Effector CD4-positive, alpha-beta T cell (primary cell): ENCODE measurements around the gene PTPRM.

Source experiments
- DNase-seq: peaks from one replicate; pipeline ENCODE4 v3.0.0-alpha.2; 2020

PTPRM gene

DNA sequence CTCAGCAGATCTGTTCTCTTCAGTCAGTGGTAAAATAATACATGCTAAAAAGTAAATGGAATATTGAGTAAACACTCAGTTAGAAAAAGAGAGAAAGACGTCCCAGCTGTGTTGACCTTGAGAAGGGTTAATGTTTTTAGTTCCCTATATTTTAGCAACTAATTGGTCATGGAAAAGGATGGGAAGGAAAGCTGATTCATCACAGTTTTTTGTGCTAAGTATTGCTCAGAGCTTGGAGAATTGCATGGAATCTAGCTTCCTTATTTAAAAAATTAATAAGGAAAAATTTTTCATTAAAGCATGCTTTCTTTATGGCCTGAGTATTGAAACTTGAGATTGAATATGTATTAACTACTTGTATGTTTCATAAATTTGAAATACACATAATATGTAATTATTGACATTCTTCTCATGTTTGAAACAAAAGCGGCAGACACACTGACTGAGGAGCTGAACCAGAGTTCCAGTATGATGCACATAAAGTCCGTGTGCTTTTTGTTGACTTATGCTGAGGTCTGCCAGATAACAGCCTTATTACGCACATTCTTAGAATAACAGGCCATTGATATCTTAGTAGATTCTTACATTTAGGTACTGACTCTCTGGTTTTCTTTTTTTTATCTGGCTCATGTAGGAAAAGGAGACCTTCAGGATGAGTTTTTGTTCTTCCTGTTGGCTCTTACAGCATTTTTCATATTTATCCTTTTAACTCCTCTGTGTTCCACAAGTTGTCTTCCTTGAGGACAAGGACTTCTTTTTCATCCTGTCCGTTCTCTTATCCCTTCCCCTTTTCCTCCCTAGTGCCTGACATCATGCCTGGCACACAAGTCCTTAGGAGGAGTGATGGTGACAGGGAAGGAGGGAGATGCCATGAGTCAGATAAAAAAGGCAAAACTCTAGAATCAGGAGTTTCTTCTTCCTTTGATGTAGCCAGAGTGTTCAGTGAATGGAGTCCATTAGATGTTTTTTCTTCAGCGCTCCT is 194.1 kb downstream of the PTPRM start:
- DNase-seq = no peak

DNA sequence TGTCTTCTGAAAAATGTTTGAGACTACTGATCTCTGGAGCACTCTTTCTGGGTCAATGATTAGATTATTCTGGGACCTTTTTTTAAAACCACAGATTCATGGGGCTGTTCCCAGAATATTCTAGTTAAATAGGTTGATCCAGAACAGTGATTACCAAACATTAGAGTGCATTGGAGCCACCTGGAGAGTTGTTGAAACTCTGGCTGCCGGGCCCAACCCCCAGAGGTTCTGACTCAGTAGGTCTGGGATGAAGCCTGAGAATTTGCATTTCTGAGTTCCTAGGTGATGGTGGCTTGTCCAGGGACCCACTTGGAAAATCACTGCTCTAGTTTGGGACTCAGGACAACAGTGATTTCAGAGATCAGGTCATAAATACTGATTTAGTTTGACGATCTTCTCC is 197.3 kb downstream of the PTPRM start:
- DNase-seq = no peak

DNA sequence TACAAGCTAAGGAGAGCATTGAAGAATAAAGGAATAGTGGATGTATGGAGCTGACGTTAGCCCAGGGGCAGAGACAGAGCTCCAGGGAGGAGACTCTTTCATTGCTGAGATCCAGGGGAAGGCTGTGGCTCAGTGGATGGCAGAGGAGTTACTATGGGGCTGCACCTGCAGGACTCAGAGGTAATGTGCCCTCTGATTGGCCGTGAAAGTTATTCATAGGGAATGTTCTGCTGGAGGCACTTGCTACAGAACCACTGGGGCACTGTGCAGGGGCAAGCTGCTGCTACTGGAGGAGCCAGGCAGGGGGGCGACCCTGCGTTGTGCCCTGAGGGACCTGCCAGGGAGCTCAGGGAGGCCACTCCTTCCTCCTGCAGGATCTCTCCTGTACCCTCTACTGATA is 199.2 kb downstream of the PTPRM start:
- DNase-seq = no peak

DNA sequence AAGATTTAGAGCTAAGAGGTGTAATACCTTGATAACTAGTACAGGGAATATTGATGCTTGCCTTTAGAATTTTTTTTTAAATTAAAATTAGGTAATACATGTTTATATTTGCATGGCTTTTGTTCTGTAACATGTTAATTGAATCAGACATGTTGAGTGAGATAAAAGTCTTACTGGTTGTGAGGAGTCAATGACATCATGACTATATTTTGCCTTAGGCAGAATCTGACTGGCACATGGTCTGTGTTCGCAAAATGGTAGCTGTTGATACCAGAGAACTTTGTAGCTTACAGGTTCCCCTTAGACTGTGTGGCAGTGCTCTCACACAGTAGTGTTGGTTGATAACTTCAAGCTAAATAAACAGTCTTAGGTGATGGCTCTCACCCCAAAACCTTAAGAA is 199.7 kb downstream of the PTPRM start:
- DNase-seq = no peak

DNA sequence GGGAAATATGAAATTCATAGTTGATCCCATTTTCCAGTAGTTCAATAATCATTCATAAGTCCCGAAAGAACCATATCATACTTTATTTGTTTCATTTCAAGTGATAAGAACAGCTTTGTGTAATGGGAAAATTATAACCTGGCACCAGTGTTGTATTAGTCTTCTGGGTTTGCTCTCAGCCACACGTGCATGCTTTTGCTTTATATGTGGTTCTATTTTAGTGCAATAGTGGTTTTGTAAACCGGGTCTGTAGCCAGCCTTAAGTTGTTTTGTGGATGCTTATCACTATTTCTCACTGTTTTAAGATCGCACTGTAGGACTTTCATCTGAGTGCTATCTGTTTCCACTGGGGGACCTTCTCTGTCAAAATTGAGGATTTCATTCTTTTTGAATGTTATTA is 203.8 kb downstream of the PTPRM start:
- DNase-seq = no peak

DNA sequence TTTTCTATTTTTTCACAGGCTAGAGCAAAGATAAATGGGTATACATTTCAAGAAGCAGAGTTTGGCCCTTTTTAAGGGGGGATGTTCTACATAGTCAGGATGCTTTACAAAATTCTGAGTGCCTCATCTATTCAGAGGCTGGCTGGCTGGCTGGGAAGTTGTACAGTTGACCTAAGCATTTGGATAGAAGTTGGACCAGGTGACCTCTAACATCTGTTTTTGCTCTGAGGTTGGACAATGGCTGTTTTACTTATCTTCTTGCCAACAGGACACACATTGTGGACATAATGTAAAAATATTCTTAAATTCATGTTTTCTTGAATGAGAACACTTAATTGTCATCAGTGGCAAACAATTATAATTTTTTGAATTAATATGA is 205.4 kb downstream of the PTPRM start:
- no peak for DNase-seq

DNA sequence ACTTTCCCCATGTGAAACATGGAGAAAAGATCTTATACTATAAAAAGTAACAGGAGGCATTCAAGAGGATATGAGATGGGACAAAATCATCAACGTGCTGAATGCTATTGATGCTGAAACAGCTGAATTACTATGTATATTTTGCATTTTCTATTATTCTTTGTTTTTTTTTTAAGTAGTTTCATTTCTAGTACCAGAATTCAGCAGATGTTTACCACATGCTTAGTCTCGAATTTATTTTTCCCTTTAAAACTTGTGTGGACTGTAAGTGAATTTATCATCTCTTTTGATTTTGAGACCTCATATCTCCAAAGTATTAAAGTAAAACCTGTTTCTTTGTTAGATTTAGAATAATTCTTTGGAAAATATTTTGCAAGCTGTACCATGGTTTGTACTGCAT is 205.8 kb downstream of the PTPRM start:
- DNase-seq = no peak

DNA sequence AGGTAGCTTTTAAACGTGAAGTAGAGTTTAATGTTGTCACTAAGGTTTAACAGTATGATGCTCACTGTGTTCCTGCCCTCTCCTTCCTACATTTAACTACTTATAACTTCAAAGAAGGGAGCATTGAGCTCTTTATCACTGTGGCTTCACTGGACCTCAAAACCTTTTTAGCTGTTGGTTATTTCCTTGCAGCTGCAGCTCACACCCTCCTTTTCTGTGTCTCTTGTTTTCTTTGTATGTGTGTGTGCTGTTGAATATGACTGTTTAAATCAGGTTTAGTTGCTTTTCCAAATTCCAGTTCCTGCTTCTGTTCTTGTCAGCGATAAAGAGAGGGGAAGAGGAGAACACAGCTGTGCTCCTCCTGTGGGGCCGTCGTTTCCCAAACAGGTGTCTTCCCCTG is 208.0 kb downstream of the PTPRM start:
- DNase-seq = no peak

DNA sequence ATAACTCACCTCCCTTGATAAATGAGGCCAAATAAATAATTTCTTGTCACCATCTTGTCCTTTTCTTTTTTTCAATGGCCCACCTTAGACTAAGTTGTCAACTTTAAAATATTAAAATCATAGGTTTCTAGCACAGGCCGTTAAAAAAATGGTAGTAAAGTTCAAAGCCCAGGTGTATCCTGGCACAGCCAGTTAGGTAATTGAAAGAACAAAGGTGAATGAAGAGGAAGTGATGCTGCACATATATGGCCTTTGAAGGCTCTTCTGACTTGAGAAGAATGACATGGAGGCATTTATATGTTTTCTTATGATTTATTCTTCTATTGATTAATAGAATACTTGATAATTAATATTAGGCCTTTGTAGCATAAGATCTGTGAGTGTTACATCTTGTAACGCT is 208.7 kb downstream of the PTPRM start:
- no peak for DNase-seq

DNA sequence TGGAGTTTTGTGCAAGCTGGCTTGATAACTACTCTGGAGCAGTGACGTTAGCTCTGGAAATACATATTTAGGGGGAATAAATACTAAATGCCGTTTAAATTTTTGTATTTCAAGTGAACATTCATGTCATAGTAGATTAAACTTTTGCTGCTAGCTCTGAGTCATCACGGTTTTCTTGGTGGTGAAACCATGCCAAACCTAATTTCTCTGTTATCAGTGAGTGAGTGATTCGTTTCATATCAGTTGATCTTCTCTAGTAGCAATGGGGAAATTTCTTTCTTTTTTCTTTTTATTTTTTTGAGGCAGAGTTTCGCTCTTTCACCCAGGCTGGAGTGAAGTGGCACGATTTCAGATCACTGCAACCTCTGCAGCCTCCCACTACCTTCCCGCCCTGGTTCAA is 211.1 kb downstream of the PTPRM start:
- DNase-seq = no peak

DNA sequence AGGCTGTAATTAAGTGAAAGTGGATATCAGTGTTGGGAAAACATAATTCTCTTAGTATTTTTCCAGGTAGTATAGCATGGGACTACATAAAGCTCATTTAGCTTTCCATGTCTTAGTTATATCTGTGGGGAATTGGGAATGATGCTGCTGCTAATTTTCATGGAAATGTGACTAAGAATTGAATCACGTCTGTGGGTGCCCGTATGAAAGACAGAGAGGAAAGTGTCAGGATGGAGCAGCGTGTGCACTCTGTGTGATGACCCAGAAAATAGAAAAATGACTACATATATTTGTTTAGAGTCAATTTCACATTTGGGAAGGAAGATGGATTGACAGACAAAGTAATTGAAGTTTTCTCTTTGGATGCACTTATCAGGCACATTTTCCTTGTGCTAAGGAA is 212.1 kb downstream of the PTPRM start:
- DNase-seq = no peak

DNA sequence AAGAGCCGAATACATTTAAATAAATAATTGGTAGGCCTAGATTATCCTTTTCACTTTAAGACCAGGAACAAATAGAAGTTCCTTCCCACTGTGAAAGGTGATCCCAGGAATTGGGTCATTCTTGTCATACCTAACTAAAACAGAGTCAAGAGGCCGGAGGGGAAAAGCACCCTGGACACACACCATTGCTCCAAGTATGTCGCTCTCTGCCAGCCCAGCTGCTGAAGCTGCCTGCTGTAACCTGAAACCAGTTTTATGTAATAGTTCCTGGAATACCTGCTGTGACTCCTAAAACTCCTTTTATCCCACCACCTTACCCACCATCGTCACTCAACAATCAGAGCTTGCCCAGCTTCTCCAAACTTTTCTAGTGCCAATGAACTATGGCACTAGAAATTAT is 217.1 kb downstream of the PTPRM start:
- DNase-seq = no peak

DNA sequence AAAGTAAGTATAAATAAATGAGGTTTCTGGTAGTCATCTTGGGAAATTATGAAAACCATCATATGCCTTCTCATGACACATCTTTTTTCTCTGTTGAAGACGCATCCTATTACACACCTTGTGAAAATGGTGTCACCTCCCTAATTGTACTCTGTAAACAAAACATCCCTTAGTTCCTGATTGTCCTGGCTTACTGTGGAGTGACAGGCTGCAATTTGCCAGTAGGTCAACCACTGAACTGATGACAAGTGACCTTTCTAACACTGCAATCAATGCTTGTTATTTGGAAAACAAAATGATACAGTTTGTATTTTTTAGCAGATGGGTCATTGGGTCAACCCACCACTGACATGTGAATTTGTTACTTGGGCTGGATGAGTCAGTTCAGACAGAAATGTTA is 219.5 kb downstream of the PTPRM start:
- DNase-seq = no peak

DNA sequence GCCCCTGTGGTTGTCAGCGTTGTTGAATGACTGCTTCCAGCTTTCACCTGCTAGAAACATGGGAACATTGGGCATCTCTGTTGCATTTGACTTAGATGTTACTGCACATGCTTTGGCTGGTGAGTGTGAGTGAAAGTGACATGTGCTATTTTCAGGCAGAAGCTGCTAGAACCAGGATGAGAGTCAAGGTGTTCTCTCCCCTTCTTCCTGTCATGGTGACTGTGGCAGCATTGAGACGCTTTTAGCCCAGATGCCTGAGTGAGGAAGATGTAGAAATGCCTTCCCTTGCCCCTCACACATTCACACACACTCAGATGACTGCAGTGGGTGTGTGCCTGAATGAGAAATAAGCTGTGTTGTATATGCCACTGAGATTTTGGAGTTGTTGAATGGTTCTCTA is 220.2 kb downstream of the PTPRM start:
- DNase-seq = no peak

DNA sequence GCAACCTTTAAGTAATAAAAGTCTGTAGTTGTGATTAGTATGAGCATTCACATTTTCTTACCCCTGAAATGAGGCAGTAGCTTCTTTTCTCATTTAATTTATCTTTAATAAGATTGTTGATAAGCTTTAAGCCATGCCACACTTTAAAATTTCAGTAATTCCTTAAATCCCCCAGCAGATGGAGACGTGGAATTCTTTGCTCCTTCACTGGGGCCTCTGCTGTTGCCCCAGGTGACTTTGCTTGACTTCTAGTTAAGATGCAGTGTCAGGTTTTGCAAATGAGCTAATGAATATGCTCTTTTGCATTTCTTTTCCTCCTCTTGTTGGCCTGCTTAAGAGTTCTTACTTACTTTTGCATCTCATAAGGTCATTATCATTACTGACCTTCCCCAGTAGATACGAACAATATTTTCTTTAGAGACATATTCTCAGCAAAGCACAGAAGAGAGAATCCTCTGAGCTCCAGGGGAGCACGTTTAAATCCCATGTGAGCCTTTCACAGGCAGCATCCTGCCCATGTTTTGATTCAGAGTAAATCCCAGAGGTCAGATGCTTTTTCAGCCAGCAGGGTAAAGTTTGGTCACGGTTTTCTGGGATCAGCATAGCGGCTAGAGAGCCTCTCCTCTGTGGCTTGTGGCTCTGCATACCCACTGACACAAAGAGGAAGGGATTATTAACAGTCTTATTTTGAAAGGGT is 222.9 kb downstream of the PTPRM start:
- DNase-seq = no peak

DNA sequence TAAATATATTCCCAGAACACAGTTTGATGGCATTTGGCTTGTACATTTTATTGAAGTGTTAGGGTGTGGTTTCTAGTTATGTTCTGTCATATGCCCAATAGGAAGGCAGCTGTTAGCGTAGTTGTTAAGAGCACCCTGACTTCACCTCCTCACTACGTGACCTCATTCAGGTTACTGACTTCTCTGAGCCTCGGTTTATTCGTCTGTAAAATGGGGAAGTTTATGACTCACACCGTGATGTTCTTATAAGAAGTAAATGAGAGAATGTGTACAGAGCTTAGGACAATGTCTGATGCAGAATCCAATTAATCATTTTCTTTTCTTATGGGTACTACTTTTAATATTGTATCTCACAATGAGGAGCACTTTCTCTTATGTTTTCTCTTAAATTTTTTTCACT is 226.0 kb downstream of the PTPRM start:
- no peak for DNase-seq

DNA sequence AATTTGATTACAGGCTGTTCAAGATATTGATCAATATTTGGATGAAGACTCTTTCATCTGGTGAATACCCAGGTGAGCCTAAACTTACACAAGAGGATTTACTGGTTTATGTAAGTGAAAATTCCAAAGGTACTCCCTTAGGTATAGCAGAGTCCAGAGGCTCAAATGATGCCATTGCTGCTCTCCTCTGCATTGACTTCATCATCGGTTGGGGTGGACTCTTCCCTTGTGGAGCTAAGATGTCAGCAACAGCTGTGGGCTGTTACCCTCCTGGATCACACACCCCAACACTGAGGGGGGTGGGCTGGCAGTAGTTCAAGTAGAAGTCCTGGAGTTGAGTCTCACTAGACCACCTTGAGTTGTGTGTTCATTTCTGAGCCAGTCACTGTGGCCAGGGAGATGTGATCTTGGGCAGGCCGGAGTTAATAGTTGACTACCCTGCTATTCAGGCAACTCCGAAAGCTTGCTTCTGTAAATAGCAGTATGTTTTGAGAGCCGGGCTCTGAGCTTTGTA is 236.9 kb downstream of the PTPRM start:
- DNase-seq = no peak

DNA sequence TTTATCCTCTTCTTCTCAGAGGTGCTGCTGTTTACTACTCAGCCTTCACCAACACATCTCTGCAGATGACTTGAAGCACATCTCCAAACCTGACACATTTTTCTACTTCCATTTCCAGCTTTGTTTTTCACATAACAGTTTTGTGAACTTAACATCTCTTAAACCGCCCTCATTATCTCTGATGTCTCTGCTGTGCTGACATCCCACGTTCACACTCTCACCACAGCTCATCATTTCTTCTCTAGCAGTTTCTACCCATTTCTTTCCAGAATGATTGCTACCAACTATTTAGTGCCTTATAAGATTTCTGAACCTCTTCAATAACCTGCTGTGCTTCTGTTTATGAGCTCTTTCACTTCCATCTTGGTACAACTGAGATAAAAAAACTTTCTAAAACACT is 238.0 kb downstream of the PTPRM start:
- no peak for DNase-seq

DNA sequence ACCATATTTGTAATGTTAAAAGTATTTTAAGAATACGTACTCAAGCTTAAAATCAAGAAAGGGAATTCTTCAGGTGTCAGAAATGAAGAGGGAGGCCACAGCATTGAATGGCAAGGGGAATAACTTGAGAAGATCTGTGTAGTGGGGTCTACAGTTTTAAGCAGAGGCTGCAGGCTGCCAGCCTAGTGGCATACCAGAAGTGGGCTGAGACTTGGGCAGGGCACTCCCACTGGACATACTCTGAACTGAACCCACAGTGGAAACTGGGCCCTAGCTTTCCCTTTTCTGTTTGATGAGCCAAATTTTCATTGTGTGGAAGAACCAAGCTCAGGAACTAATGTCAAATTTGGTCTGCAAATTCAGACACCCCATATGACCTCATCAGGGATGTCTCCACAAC is 238.8 kb downstream of the PTPRM start:
- DNase-seq = no peak

DNA sequence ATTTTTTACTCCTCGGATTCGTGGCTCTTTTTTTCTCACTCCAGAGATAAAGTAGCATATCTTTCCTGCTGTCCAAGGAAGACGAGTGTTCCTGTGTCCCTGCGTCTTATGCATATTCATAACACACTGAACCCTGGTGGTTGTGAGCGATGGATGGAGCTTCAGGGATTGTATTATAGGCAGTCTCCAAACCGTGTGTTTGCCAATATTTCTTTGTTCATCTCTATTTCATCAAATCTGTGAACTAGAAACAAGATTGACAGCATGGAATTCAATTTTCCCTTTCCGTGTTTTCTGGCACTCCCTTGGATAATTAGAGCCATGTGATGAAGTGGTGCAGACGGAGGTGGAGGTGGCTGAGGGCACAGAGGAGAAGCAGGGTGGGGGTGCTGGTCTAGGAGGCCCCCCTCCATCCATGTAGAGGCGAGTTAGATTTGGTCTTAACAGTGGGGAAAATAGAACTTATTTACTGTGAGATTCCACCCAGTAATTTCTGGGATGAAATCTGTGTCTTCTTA is 240.9 kb downstream of the PTPRM start:
- no peak for DNase-seq

DNA sequence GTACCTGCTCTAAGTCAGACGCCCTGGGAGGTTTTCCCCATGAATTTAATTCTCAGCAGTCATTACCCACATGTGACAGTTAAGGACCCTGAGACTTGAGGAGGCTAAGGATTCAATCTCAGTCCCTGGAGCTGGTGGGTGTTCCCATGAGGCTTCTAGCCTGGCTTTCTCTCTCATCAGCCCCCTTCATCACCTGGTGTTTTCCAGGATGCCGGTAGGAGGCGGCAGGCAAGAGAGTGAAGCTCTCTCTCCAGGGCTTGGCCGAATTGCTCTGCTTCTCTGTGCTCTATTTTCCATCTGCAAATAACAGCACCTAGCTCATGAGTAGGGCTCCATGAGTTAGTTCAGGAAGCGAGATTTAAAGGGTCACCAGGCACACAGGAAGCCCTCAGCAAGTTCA is 241.9 kb downstream of the PTPRM start:
- DNase-seq = no peak

DNA sequence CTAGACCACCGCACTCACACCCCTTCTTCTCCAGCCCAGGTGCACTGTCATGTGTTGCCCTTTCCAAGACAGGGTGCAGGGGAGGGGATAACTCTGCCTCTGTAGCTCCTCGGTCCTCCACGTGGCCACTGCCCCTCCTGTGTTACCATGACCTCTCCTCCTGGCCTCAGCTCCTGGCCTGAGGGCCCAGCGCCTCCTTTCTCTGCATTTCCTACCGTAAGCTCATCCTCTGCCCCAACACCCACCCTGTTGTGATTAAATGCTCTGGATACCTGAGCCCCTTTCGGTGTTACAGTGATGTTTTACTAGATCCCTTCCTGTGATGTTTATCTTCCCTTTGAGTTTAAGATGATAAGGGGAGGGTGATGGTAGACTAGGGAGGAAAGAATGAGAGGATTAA is 242.3 kb downstream of the PTPRM start:
- DNase-seq = no peak

DNA sequence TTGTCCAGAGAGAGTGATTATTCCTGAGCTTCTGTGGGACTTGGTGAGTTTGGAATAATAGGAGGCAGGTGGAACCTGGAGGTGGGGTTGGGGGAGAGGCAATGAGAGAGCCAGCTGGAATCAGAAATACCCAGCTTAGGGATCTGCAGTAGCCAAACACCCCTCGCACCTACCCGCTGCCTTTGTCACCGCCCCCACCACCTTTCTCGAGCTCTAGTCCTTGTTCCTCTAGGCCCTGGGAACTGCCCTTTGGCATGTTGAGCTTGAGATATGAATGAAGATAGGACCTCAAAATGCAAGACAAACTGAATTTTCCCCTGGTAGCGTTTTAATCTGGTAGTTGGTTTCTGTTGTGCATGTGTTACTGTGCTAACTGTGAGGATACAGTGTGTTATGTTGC is 242.9 kb downstream of the PTPRM start:
- no peak for DNase-seq
